HL-60/S4 (cell line): ENCODE measurements around the gene AKTIP.

Source experiments
- in situ Hi-C: fragments of 300-500 bp; cut with MboI; formaldehyde crosslinking; loops from 2 replicates; pipeline ENCODE4 v1.14.3; 2022; ENCODE audit warnings: low sequenced_read_pairs

AKTIP gene

DNA sequence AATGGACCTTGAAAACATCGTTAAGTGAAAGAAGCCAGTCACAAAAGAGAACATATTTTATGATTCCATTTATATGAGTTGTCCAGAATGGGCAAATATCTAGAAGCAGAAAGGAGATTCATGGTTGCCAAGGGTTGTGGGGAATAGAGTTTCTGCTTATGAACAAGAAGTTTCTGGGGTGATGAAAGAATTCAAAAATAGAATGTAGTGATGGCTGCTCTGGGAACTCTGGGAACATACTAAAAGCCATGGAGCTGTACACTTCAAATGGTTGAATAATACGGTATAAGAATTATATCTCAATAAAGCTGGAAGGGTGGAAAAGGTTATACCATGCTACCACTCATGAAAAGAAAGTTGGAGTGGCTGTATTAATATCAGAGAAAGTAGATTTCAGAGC is 18.5 kb downstream of the AKTIP start:
- in situ Hi-C loops: no loop called here

DNA sequence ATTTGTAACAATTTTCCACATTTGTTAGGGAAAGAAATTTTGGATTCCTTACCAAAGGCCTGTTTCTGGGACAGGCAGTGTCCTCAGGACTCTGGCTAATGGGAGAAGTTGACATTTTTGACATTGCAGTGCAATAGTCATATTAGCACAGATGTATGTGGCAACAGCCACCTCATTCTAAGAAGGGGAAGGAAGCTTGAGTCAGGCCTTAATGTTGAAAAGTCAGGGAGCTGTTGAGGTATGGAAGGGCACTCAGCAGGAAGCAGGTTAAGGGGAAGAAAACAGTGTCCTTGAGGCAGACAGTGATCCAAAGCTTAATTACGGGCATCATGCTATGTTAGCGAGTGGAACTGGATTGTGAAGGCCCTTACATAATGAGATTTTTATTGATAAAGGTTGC is 20.9 kb downstream of the AKTIP start:
- in situ Hi-C loops: no loop called here

DNA sequence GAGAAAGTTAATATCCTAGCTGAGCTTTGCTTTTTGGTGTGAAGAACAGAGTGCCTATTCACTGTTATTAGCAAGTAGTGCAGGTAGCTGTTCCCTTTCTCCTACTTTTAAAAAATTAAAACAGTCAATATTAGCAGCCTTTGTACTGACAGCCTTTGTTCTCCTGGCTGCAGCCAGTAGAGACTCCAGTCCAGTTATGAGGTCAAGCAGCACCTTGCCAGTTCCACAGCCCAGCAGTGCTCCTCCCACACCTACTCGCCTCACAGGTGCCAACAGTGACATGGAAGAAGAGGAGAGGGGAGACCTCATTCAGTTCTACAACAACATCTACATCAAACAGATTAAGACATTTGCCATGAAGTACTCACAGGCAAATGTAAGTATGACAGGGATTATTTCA is 22.6 kb downstream of the AKTIP start:
- in situ Hi-C loops: no loop called here

DNA sequence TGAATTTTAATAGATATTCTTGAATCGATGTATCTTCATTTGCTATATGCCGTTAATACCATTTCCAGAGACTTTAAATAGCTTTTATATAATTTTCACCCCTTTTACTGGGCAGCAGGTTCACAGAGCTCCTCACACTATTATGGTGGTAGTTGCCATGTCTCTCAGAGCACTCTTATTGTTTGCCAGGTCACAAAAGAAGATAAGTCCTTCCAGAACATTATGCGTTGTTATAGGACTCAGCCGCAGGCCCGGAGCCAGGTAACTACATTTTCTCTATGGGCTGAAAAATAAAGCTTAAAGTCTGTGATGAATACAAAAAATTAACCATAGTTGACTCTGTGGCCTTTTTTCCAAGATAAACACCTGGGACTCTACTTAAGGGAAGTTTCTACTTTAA is 24.0 kb downstream of the AKTIP start:
- in situ Hi-C loops: no loop called here

DNA sequence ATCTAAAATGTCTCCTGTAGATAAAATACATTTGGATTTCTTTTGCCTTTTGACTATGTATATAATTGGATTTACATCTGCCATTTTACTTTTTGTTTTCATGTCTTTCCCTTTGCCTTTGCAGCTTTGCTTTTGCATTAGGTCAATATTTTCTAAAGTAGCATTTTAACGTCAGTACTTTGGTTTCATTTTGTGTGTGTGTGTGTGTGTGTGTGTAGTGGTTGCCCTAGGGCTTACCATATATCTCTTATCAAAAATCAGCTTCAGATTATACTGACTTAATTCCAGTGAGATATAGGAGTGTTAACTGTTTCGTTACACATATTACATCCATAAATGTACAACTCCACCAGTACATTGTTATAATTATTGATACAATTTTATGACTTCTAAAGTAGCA is 26.1 kb downstream of the AKTIP start:
- in situ Hi-C loops: no loop called here

DNA sequence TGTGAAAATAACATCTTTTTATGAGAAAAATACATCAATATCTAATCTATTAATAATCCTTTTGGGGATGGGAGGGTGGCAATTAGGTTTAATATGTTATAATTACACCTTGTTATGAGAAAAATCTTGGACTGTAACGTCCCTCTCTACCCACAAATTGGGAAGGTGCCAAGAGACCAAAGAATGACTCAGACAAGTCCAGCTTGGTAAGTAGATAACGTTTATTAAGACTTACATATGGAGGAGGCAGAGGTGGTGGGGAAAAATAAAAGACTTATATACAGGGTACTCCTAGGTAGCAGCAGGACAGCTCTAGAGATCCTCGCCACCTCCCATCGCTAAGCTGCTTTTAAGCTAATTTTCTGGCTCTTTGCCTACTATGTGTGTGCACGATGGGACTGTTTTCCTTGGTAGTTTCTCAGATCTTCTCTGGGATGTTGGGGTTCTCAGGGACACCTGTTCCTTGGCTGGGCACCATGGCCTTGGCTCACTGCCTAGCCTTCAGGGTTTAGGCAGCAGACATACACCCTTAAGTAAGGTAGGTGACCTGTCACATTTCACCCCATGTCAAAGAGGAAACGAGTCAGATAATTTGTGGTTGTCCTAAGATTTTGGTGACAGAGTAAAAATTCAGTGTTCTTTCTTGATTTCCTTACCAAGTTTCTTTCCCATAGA is 37.3 kb downstream of the AKTIP start:
- in situ Hi-C loops: no loop called here

DNA sequence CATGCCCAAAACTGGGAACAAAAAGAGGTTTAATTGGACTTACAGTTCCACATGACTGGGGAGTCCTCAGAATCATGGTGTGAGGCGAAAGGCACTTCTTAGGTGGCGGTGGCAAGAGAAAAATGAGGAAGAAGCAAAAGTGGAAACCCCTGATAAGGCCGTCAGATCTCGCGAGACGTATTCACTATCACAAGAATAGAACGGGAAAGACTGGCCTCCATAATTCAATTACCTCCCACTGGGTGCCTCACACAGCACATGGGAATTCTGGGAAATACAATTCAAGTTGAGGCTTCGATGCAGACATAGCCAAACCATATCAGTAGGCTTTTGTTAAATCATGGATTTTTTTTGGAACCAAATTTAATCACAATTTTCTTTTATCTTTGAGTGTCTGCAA is 44.4 kb downstream of the AKTIP start:
- in situ Hi-C loops: no loop called here

DNA sequence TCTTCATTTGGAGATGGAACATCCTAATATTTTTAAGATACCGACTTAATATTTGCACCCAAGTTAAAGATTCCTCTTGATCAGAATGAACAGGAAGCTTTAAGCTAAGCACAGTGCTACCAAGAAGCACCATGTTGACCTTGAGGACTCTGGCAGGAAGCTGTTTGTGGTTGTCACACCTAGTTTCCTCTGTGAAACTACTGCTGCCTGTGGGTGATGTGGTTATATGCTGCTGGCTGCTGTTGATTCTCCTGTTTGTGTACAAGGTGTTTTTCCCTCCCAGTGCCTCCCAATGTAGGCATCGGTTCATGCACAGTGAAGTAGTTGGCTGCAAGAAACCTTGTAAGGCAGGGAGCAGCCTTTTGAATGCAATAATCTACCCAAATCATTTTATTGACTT is 45.3 kb downstream of the AKTIP start:
- in situ Hi-C loops: no loop called here

DNA sequence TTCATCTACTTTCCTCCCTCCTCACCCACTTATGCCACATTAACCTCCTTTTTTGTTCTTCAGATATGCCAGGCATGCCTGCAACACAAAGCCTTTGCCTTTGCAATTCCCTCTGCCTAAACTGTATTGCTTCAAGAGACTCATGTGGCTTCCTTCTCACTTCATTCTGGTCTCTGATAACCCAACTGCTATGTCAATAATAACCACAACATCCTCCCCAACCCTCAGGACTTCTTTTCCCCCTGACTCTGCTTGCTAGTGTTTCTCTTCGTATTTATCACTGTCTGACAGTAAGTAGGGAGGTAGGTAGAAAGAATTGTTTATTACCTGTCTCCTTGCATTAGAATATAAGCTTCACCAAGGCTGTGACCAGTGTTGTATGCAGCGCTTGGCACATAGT is 46.4 kb downstream of the AKTIP start:
- in situ Hi-C loops: no loop called here

DNA sequence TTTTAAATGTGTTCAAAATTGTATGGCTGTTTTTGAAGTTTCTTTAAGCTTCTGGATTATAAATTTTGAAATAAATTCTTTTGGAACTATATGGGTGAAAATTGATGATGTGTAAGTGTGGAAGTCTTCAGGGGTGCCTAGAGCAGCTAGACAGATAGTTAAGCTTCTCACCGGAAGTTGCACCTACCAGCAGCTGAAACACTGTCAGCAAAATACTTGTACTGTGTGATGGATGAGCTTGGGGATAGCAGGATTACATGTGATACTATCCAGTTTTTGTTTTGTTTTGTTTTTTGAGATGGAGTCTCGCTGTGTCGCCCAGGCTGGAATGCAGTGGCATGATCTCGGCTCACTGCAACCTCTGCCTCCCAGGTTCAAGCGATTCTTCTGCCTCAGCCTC is 49.1 kb downstream of the AKTIP start:
- in situ Hi-C loops: no loop called here

DNA sequence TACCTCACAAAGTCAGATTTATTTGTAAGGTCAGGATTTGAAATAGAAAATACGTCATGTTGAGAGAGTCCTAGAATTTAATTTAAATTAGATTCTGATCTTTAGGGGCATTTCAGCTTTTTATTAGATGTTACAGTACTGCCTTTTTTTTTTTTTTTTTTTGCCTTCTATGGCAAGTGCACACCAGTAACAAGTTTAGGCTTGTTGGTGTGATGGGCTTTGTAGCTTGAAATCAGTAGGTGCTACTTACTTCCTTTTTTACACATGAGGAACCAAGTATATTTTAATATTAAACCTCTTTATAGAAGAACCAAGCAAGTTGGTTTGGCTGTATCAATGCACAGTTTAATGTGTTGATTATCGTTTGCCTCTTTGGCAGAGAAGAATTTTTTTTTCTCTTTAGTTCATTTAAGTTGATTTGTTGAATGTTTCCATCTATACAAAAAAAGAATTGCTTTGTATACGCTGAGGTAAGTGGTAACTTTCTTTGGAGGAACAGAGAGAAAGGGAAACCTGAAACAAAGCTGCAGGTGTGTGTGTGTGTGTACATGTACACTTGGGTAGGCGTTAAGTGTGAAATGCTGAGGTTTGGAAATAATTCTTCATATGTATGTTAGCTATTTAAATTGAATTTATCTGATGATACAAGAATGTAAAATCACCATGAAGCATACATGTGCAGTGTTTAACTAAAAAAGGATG is 53.0 kb downstream of the AKTIP start:
- in situ Hi-C loops: no loop called here

DNA sequence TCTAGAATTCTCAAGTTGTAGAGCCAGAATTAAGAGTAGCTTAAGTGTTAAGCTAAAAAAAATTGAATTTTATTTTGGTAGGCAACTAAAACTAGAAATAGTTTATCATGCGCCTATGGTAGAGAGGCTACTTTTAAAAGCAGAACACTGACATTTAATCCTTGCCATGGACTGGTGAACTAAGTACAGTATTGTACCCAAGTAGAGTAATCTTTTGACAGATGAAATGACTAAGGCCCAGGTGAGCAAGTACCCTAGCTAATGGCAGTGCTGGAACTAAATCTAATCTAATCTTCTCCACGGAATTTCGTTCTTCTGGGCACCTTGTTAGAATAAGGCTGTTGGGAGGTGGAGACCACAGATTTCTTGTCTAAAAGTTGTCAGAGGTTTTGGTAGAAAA is 56.9 kb downstream of the AKTIP start:
- in situ Hi-C loops: no loop called here

DNA sequence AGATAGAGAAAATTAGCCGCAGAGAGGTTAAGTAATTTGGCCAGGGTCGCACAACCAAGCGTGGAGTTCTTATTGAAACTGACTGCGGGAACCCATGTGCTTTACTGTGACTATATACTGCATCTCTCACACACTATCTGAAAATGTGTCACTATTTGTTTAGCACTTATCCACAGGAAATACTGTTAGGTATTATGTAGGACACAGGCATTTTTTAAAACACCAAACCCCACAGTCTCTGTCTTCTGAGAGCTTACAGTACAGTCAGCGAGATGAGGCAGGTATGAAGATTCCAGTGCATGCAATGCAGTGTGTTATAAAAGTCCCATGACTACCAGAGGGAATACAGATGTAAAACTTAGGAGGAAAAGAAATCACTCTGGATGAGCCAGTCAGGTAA is 57.5 kb downstream of the AKTIP start:
- in situ Hi-C loops: no loop called here
